GM12891 (cell line): ENCODE results near the gene GHRHR.

ENCODE experiments used
- DNase-seq: peaks from one replicate; pipeline ENCODE4 v3.0.0; 2011; ENCODE audit warnings: low spot score; ENCODE audit not compliant: insufficient read length
- FAIRE-seq: peaks from 2 replicates; lab custom pipeline; 2011; peaks lifted over from hg19 to GRCh38; lab: Jason Lieb, UNC
- PAX5 ChIP-seq: IDR thresholded peaks from 2 replicates; pipeline ENCODE4 v1.6.1; 2011; ENCODE audit warnings: low read length, moderate library complexity, mild to moderate bottlenecking; ENCODE audit not compliant: insufficient read depth, severe bottlenecking
- POLR2A ChIP-seq: IDR thresholded peaks from 2 replicates; pipeline ENCODE4 v1.6.1; 2011; ENCODE audit warnings: low read depth, low read length, control low read depth
- POLR2AphosphoS5 ChIP-seq: IDR thresholded peaks from 2 replicates; pipeline ENCODE4 v1.6.1; 2011; ENCODE audit warnings: low read depth, low read length, control low read depth
- POU2F2 ChIP-seq: IDR thresholded peaks from 2 replicates; pipeline ENCODE4 v1.6.1; 2011; ENCODE audit warnings: low read depth, mild to moderate bottlenecking, control low read depth, low read length, moderate library complexity
- SPI1 ChIP-seq: IDR thresholded peaks from 2 replicates; pipeline ENCODE4 v1.6.1; 2011; ENCODE audit warnings: low read depth, low read length, control low read depth
- TAF1 ChIP-seq: IDR thresholded peaks from 2 replicates; pipeline ENCODE4 v1.6.1; 2011; ENCODE audit warnings: low read depth, low read length, control low read depth

Gene GHRHR

GRCh38 chr7:30989824-30990672 is 26.3 kb downstream of the GHRHR start:
- TF ChIP-seq POU2F2 (no peak), TAF1 (no peak), POLR2A (no peak), PAX5 (no peak), POLR2AphosphoS5 (no peak), SPI1 (no peak)
- DNase-seq (no peak), FAIRE-seq (no peak)

- TF ChIP-seq POU2F2 (no peak), TAF1 (no peak), PAX5 (no peak), SPI1 (no peak), POLR2A (no peak), POLR2AphosphoS5 (no peak)
- FAIRE-seq (no peak), DNase-seq (no peak)
These were observed 27.0 kb downstream of the GHRHR start for GRCh38 chr7:30990673-30991170.

- TF ChIP-seq SPI1, result no peak
- no peak for TF ChIP-seq POU2F2
- TF ChIP-seq POLR2A, result no peak
- TF ChIP-seq PAX5, result no peak
- TF ChIP-seq POLR2AphosphoS5, result no peak
- no peak for TF ChIP-seq TAF1
- DNase-seq (no peak), FAIRE-seq (no peak)
These were observed 28.7 kb downstream of the GHRHR start for GRCh38 chr7:30992414-30992813.

- TF ChIP-seq SPI1, result no peak
- TF ChIP-seq POLR2AphosphoS5, result no peak
- TF ChIP-seq PAX5, result no peak
- no peak for TF ChIP-seq TAF1
- no peak for TF ChIP-seq POLR2A
- TF ChIP-seq POU2F2, result no peak
- DNase-seq (no peak), FAIRE-seq (no peak)
These were observed 30.7 kb downstream of the GHRHR start for GRCh38 chr7:30994206-30995100.

GRCh38 chr7:30995536-30995935 is 31.8 kb downstream of the GHRHR start:
- FAIRE-seq (no peak), DNase-seq (no peak)
- no peak for TF ChIP-seq POU2F2

DNA sequence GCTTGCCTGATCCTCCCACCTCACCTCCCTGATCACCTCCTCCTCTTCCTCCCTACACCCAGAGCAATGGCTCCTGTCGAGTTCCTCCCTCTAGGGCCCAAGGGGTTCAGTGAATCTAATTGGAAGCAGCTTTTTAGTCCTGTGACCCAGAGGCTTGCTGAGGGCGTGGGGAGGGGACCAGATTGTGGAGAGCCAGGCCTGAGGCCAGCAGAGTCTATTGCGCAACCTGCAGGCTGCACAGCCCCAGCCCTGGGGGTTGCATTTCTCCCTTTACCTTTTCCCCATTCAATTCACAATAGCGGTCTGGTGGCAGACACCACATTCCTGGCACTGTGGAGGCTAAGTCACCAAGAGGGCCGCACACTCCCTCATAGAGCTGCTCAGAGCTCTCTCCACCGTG is 32.5 kb downstream of the GHRHR start:
- no peak for DNase-seq
- FAIRE-seq, result no peak
- TF ChIP-seq SPI1 (no peak), POU2F2 (no peak), POLR2AphosphoS5 (no peak), PAX5 (no peak), TAF1 (no peak), POLR2A (no peak)

GRCh38 chr7:30996883-30997282 is 33.1 kb downstream of the GHRHR start:
- no peak for TF ChIP-seq POU2F2
- no peak for TF ChIP-seq POLR2AphosphoS5
- TF ChIP-seq PAX5, result no peak
- TF ChIP-seq POLR2A, result no peak
- TF ChIP-seq SPI1, result no peak
- no peak for TF ChIP-seq TAF1
- FAIRE-seq (no peak), DNase-seq (no peak)

- no peak for TF ChIP-seq TAF1
- TF ChIP-seq POLR2AphosphoS5, result no peak
- no peak for TF ChIP-seq PAX5
- no peak for TF ChIP-seq POLR2A
- no peak for TF ChIP-seq POU2F2
- TF ChIP-seq SPI1, result no peak
- DNase-seq (no peak), FAIRE-seq (no peak)
These were observed 33.6 kb downstream of the GHRHR start for GRCh38 chr7:30997316-30997715.

DNA sequence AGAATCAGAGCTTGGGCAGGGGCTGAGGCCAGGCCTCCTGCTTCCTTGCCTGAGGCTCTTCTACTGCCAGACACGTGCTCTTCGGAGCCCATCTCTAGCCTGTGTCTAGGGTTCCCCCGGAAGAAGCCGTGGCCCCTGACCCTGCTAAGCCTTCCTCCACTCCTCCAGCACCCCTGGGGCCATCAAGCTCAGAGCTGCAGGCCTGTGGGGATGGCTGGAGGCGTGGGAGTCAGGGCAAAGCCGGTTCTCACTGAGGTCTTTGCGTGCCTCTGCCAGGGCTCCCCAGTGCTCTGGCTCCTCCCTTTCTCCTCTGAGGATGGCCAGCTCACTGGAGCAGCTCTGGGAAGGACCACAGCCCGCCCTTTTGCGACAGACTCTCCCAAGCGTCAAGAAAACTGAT is 34.4 kb downstream of the GHRHR start:
- FAIRE-seq, result no peak
- DNase-seq, result no peak
- TF ChIP-seq POLR2AphosphoS5, result no peak
- no peak for TF ChIP-seq SPI1
- TF ChIP-seq POU2F2, result no peak
- no peak for TF ChIP-seq TAF1
- TF ChIP-seq PAX5, result no peak
- TF ChIP-seq POLR2A, result no peak

GRCh38 chr7:31000161-31000693 is 36.5 kb downstream of the GHRHR start:
- DNase-seq, result no peak
- FAIRE-seq, result no peak
- TF ChIP-seq SPI1 (no peak), POLR2AphosphoS5 (no peak), PAX5 (no peak), POLR2A (no peak), POU2F2 (no peak), TAF1 (no peak)
